Ectodermal cell (in vitro differentiated cells): Measurements from ENCODE around the gene FRZB. TPM values are rescaled to one million over a fixed set of nuclear protein-coding genes. Genes with fewer than 3 reads are reported as not detected.

ENCODE experiments used
- H3K27ac ChIP-seq: 2 replicates; pipeline ENCODE4 v1.7.0; 2013; ENCODE audit warnings: mild to moderate bottlenecking, low read depth, low read length; ENCODE audit not compliant: insufficient read depth, poor library complexity, severe bottlenecking
- H3K27me3 ChIP-seq: 2 replicates; pipeline ENCODE4 v1.7.0; 2013; ENCODE audit warnings: mild to moderate bottlenecking, low read length; ENCODE audit not compliant: insufficient read depth, control insufficient read depth, poor library complexity, severe bottlenecking
- H3K36me3 ChIP-seq: one replicate; pipeline ENCODE4 v1.7.0; 2013; ENCODE audit warnings: low read length; ENCODE audit not compliant: control insufficient read depth, insufficient read depth
- H3K4me1 ChIP-seq: one replicate; pipeline ENCODE4 v1.7.0; 2013; ENCODE audit warnings: low read length; ENCODE audit not compliant: control insufficient read depth, insufficient read depth
- H3K4me3 ChIP-seq: 2 replicates; pipeline ENCODE4 v1.7.0; 2013; ENCODE audit warnings: low read depth, low read length, control low read depth; ENCODE audit not compliant: insufficient read depth
- H3K9me3 ChIP-seq: 2 replicates; pipeline ENCODE4 v1.7.0; 2013; ENCODE audit warnings: mild to moderate bottlenecking, low read length, moderate library complexity; ENCODE audit not compliant: control insufficient read depth
- WGBS, 2 experiments: methylation state at CpG; one replicate each; pipeline ENCODE4 v1.1.7; 2013; ENCODE audit warnings: missing lambda C conversion rate in 2 of 2; 5-methylcytosine and 5-hydroxymethylcytosine counted together
- polyA plus RNA-seq, 4 experiments: library from polyadenylated mRNA; stranded (reverse); fragments of 50-300 nt; gene quantifications; one replicate each; pipeline ENCODE4 v1.2.3, GENCODE V29; 2013

FRZB gene, protein sequence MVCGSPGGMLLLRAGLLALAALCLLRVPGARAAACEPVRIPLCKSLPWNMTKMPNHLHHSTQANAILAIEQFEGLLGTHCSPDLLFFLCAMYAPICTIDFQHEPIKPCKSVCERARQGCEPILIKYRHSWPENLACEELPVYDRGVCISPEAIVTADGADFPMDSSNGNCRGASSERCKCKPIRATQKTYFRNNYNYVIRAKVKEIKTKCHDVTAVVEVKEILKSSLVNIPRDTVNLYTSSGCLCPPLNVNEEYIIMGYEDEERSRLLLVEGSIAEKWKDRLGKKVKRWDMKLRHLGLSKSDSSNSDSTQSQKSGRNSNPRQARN
- 51.5 TPM for polyA plus RNA-seq (2013, experiment 1 of 4)
- polyA plus RNA-seq (2013, experiment 2 of 4), result 43.7 TPM
- 43.2 TPM for polyA plus RNA-seq (2013, experiment 3 of 4)
- polyA plus RNA-seq (2013, experiment 4 of 4), result 43.0 TPM

- peaks cover 22% of the 10 kb centered on the region for H3K4me1 ChIP-seq
- H3K4me3 ChIP-seq, result peak within 1 kb of the TSS; percentile 57
- H3K9me3 ChIP-seq, result no peaks in the 10 kb centered on the region
- no peaks in the 10 kb centered on the region for H3K36me3 ChIP-seq
- no peaks in the 10 kb centered on the region for H3K27me3 ChIP-seq
- peak within 1 kb of the TSS; percentile 86 for H3K27ac ChIP-seq
- 1% methylated on average over 57 of the region's 57 CpGs for WGBS, 2 experiments
These were observed at the start of gene FRZB for GRCh38 chr2:182866461-182867406. Gene FRZB (minus strand): TSS chr2:182866637. CDS start chr2:182866552, 85 bp downstream.

DNA sequence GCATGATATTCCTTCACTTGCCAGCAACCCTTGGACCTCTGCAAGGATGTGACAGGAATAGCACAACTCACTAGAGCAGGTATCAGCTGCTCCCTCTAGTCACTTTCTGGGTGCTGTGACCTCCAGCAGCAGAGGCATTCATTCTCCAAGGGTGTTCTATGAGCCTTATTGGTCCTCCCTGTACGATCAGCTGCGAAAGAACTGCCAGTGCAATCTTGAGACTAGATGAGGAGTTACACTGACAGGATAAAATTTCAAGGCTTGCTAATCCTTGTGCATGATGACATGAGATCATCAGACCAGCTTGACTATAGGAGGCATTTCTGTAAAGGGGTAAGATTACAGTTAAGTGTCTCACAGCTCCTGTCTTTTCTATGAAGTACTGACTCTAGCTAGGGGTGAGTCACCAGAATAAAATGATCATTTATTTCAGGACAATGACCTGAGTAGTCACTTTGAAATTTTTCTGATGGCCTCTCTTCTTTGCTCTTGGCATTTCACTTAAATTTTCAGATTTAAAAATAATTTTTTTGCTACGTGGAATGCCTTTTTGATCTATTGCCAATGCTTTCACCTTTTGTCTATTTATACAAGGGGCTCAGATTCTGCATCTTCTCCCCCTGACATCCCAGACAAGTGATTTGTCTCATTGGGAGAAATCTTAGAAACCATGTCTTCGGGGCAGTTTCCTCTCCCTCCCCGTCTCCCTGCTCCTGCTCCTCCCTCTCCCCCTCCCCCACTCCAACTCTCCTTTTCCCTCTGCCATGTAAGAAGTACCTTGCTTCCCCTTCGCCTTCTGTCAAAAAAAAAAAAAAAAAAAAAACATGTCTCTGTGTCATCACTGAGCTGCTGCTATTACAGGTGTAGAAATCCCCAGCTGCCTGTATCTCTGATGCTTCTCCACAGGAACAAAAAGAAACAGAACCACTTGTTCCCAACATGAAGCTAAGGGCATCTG, 49.2 kb upstream of the FRZB start:
- Histone ChIP-seq H3K4me1 (no peaks in the 10 kb centered on the region), H3K4me3 (no peak overlapping the region), H3K9me3 (no peaks in the 10 kb centered on the region), H3K27me3 (no peaks in the 10 kb centered on the region), H3K36me3 (peaks cover 7% of the 10 kb centered on the region), H3K27ac (no peak overlapping the region)
- WGBS, 2 experiments, result 91 to 92% methylated on average over 6 of the region's 6 CpGs

- Histone ChIP-seq H3K9me3 (no peaks in the 10 kb centered on the region), H3K27me3 (no peaks in the 10 kb centered on the region), H3K4me1 (no peaks in the 10 kb centered on the region), H3K4me3 (no peak overlapping the region), H3K27ac (no peak overlapping the region), H3K36me3 (peaks cover 10% of the 10 kb centered on the region)
- WGBS, 2 experiments, result 98 to 100% methylated on average over 1 of the region's 1 CpG
These were observed 48.4 kb upstream of the FRZB start for GRCh38 chr2:182914852-182915251.

GRCh38 chr2:182913064-182913463, 46.6 kb upstream of the FRZB start:
- Histone ChIP-seq H3K4me1 (no peaks in the 10 kb centered on the region), H3K4me3 (no peak overlapping the region), H3K36me3 (peaks cover 13% of the 10 kb centered on the region), H3K9me3 (no peaks in the 10 kb centered on the region), H3K27me3 (no peaks in the 10 kb centered on the region), H3K27ac (no peak overlapping the region)
- 96% methylated on average over 1 of the region's 1 CpG for WGBS, 2 experiments

DNA sequence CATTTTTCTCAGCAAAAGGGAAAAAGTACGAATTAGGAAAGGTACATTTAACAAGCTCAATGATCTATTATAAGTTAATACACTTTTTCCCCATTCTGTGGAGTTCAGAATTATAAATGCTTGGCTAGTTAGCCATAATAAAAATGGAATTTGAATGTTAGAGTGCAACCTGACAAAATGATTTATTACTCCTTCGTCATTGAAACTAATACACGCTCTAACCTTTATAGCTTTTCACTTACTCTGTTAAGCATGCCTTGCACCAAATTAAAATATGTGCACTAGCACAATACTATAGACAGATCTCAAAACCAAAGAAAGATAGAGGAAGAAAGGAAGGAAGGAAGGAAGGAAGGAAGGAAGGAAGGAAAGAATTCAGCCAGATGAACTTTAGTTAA, 46.1 kb upstream of the FRZB start:
- Histone ChIP-seq H3K4me1 (no peaks in the 10 kb centered on the region), H3K4me3 (no peak overlapping the region), H3K27me3 (no peaks in the 10 kb centered on the region), H3K36me3 (peaks cover 13% of the 10 kb centered on the region), H3K27ac (no peak overlapping the region), H3K9me3 (no peaks in the 10 kb centered on the region)
- WGBS, 2 experiments, result 93 to 100% methylated on average over 2 to 3 of the region's 3 CpGs

DNA sequence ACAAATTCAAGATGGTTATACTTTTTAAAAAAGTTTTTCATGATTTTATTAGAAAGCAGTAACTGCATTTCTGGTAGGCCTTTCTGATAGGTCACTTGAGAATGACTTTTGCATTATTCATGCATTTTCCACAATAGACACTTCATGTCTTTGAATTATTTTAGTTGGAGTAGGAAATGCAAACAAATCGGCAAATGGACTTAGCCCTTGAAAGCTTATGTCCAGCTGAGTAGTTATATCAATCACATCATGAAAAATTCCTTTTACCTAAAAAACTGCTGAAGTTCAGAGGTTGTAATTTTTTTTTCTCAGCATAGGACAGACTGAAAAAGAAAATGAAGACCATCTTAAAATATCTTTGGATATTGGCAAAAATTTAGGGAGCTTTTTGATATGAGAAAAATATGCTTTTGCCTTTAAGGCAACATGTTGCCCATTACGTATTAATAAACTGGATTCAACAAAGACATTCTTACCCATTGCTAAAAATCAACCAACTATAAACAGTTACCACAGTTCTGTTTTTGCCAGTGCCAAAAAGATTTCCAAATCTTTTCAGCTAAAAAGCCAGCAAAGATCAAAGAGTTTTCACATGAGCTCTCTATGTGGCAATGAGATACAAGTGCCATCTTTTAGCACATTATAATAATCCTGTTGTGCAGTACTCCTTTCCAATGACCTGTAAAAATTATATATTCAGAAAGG, 45.5 kb upstream of the FRZB start:
- Histone ChIP-seq H3K4me3 (no peak overlapping the region), H3K9me3 (no peaks in the 10 kb centered on the region), H3K4me1 (no peaks in the 10 kb centered on the region), H3K36me3 (peaks cover 13% of the 10 kb centered on the region), H3K27me3 (no peaks in the 10 kb centered on the region), H3K27ac (no peak overlapping the region)
- WGBS, 2 experiments, result 86 to 94% methylated on average over 1 to 2 of the region's 2 CpGs

- Histone ChIP-seq H3K27me3 (no peaks in the 10 kb centered on the region), H3K4me3 (no peak overlapping the region), H3K9me3 (no peaks in the 10 kb centered on the region), H3K36me3 (peaks cover 13% of the 10 kb centered on the region), H3K4me1 (no peaks in the 10 kb centered on the region), H3K27ac (no peak overlapping the region)
- 74 to 96% methylated on average over 1 of the region's 1 CpG for WGBS, 2 experiments
These were observed 44.5 kb upstream of the FRZB start for GRCh38 chr2:182910965-182911364.

GRCh38 chr2:182907081-182907830, 40.8 kb upstream of the FRZB start:
- Histone ChIP-seq H3K27me3 (no peaks in the 10 kb centered on the region), H3K27ac (peak overlapping the region; percentile 64), H3K9me3 (no peaks in the 10 kb centered on the region), H3K4me1 (no peaks in the 10 kb centered on the region), H3K36me3 (peaks cover 6% of the 10 kb centered on the region), H3K4me3 (no peak overlapping the region)
- WGBS, 2 experiments, result 5 to 10% methylated on average over 7 of the region's 7 CpGs

GRCh38 chr2:182906454-182906853, 40.0 kb upstream of the FRZB start:
- Histone ChIP-seq H3K27me3 (no peaks in the 10 kb centered on the region), H3K27ac (no peak overlapping the region), H3K9me3 (no peaks in the 10 kb centered on the region), H3K4me3 (no peak overlapping the region), H3K36me3 (peaks cover 6% of the 10 kb centered on the region), H3K4me1 (no peaks in the 10 kb centered on the region)
